GM21423 (cell line): ENCODE data around the gene GSTM4.
"Not testable (repeated sequence)": the region's sequence is repeated elsewhere in the genome, so short reads cannot be mapped to it uniquely, and the experiment has no call there.

ENCODE experiments used
- ATAC-seq: cut with Tn5 transposase; IDR thresholded peaks from one replicate; pipeline ENCODE4 v1.9.1; 2021; ENCODE audit warnings: mild to moderate bottlenecking, moderate library complexity; ENCODE audit not compliant: unreplicated experiment

Gene GSTM4

DNA sequence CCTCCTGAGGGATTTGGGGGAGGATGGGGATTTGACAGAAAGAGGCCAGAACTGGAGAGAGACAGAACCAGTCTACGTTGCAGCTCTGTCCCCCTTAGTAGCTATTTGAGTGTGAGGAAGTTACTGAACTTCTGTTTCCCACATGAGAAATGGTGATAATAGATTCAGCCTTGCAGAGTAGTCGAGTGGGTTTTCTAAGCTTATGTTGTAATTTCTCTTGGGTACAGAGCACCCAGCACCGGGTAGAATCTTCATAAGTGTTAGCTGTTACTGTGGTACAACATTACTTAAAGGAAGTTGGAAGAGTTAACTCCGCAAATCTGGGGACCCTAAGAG is 4.8 kb downstream of the GSTM4 start:
- ATAC-seq: not testable (repeated sequence)

DNA sequence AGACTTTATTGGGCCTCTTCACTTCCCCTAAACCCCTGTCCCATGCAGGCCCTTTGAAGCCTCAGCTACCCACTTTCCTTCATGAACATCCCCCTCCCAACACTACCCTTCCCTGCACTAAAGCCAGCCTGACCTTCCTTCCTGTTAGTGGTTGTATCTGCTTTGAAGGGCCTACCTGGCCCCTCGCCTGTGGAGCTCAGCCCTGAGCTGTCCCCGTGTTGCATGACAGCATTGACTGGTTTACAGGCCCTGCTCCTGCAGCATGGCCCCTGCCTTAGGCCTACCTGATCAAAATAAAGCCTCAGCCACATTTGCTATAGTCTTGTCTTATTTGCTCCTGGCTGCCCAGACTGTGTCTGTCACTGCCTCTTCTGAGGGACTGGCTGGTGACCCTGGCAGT is 5.5 kb downstream of the GSTM4 start:
- no peak for ATAC-seq

DNA sequence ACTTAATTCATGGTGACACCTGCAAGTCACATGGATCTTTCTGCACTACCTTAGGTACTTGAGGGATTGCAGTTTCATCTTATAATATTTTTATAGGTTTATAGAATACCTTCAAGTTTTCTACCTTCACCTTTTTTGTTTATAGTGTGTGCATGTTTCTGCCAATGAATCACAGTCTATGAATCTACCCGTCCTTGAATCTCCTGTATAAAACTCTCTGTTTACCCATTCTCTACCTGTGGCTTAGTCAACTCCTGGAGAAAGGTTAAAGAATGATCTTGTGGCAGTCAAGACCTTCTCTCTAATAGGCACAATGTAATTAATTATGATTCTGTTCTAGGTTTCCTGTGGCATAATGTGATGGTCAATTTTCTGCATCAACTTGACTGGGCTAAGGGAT is 8.8 kb downstream of the GSTM4 start:
- ATAC-seq: no peak

DNA sequence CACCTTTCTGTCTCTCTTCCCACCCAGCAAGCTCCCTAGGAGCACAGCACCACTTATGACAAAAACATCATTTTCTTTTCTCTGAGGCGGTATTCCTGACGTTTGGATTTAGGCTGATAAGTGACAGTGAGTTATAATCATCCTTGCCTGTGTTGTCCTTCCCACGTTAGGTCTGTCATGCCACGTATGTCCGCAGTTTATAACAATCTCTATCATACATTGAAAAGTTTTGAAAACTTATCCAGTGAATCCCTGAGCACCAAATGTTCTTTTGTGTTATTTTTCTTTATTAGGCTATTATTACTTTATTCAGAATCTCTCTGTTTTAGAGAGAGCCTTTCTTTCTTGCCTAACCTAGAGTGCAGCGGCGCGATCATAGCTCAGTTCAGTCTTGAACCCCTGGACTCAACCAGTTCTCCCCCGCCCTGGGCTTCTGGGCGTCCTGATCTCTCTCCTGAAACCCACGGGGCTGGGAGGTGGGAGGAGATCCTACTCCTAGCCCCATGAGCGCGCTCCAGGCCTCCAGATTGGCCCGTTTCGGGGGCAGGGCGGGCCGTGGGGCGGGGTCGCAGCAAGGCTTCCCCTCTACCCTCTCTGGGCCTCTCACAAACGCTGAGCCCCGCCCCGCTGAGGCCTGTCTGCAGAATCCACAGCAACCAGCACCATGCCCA is 11.7 kb downstream of the GSTM4 start, which contains the start of gene GSTM2:
GSTM2 (plus strand) TSS at position 606 of the 671 bp plus-strand sequence; CDS start at position 665, 59 bp downstream.
- peak; percentile 88 for ATAC-seq

DNA sequence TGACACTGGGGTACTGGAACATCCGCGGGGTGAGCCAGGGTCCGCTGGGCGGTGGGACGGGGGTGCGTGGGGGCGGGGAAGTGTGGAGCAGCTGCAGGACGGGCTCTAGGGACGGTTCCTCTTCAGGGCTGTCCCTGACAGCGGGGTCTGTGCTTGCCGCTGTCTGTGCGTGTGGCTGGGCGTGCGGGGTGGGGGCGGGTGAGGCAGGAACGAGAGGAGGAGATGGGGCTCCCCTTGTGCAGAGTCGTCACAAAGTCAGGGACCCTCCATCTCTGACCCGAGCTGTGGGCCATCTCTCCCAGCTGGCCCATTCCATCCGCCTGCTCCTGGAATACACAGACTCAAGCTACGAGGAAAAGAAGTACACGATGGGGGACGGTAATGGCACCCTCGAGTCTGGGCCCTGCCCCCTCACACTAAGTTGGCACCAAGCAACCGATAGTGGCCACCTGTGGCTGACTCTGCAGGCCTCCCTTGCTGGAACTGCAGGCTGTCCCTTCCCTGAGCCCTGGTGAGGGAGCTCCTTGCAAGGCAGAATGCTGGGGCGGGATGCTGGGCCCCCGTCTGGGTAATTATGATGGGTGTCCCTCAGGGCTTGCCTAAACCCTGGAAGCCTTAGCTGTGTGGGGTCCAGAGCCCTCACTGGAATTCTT is 12.3 kb downstream of the GSTM4 start:
- no peak for ATAC-seq

DNA sequence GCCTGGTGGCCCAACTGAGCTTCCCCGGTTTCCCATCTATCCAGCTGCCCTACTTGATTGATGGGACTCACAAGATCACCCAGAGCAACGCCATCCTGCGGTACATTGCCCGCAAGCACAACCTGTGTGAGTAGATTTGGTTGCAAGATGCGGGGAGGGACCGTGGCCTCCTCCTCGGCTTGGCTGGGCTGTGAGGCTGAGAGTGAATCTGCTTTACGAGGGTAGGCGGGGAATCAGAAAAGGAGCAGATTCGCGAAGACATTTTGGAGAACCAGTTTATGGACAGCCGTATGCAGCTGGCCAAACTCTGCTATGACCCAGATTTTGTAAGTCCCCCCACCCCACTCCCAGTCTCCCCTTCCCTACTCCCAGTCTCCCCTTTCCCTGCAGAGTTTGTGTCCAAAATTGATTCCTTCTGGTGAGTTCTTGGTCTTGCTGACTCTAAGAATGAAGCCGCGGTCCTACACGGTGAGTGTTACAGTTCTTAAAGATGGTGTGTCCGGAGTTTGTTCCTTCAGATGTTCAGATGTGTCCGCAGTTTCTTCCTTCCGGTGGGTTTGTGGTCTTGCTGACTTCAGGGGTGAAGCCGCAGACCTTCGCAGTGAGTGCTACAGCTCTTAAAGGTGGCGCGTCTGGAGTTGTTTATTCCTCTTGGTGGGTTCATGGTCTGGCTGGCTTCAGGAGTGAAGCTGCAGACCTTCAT is 13.5 kb downstream of the GSTM4 start:
- ATAC-seq: no peak

DNA sequence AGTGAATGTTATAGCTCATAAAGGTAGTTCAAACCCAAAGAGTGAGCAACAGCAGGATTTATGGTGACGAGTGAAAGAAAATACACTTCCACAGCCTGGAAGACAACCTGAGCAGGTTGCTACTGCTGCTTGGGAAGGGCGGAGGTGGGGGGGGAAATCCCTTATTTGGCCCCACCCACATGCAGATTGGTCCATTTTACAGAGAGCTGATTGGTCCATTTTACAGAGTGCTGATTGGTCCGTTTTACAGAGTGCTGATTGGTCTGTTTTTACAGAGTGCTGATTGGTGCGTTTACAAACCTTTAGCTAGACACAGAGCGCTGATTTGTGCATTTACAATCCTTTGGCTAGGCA is 14.0 kb downstream of the GSTM4 start:
- not testable (repeated sequence) for ATAC-seq

DNA sequence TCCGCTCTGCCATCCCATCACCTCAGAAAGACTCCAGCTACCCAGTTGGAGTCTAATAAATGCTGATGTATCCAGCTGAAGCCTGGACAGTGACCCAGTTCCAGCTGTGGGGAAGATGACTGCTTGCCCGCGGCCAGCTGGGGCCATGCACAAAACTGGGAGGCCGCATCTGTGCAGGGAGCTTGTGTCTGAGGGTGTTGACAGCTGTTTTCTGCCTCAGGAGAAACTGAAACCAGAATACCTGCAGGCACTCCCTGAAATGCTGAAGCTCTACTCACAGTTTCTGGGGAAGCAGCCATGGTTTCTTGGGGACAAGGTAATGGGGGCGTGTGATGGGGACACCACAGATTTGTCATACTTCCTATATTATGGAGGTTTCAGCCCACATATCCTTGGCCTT is 15.2 kb downstream of the GSTM4 start:
- no peak for ATAC-seq

DNA sequence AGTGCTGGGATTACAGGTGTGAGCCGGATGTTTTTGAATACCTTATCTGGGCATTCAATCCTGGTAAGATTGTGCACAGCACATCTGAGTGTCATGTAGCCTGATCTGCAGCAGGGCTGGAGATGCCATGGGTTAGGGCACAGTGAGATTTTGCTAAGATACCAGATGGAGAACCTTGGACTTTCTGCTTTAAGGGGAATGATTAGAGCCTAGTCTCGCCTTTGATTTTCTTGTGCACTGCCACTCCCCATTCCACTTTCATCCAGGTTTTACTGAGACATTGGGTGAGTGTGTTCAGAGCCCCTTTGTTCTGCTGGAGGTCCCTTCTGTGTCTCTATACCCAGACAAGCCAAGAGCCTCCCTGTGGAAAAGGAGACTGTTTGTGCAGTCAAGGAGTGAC is 18.0 kb downstream of the GSTM4 start:
- ATAC-seq: not testable (repeated sequence)

DNA sequence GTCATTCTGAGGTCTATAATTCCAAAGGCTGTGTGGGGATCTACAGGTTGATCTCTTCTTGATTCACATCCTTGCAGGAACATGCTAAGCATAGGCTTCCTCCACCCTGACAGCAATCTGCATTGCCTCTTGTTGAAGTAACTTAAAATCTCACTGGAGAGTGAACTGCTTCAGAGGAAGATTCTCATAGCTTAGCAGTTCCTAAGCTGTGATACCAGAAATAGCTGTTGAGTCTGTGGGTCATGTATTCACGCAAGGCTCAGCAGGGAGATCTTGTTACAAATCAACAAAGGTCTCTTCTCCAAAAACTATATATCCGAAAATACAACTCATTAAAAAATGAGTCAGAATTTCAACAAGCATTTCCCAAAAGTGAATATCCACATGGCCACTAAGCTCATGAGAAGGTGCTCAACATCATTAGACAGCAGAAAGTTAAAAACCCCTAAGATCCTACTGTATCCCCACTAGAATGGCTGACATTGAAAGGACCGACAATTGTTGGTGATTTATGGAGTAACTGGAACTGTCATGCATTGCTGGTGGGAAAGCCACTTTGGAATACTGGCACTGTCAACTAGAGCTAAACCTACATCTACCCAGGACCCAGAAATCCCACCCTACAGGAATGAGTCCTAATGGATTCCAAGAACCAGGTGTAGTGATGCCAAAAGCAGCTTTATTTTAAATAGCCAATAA is 20.9 kb downstream of the GSTM4 start:
- not testable (repeated sequence) for ATAC-seq

DNA sequence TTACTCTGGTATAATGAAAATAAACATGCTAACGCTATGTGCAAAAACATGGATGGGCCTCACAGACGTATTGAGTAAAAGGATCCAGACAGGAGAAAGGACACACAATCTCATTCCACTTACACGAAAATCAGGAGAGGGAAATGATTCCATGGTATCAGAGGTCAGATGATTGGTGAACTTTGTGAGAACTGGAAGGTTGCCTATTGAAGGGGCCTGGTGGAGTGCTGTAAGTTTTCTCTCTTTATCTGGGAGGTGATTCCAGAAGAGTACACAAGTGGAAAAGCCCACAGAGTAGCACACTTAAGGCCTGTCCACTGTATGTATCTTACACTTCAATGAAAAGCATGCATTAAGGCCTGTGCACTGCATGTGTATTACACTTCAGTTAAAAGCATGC is 21.6 kb downstream of the GSTM4 start:
- ATAC-seq: no peak

DNA sequence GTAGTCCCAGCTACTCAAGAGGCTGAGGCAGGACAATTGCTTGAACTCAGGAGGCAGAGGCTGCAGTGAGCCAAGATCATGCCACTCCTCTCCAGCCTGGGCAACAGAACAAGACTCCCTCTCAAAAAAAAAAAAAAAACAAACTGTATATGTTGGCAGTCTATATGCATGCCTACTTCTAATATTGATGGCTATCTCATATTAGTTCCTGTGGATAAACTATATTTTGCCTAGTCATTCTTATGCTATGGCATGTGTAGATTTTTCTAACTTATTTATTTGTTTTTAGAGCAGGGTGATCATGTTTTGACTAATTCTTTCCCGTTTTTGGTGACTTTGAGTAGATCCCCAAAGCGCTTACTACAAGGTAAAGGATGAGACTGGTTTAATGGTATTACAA is 22.7 kb downstream of the GSTM4 start:
- ATAC-seq: not testable (repeated sequence)

DNA sequence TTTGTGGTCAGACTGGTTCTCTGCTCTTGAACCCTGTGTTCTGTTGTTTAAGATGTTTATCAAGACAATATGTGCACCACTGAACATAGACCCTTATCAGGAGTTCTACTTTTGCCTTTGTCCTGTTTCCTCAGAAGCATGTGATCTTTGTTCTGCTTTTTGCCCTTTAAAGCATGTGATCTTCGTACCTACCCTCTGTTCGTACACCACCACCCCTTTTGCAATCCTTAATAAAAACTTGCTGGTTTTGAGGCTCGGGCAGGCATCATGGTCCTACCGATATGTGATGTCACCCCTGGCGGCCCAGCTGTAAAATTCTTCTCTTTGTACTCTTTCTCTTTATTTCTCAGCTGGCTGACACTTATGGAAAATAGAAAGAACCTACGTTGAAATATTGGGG is 28.9 kb downstream of the GSTM4 start:
- ATAC-seq: not testable (repeated sequence)

DNA sequence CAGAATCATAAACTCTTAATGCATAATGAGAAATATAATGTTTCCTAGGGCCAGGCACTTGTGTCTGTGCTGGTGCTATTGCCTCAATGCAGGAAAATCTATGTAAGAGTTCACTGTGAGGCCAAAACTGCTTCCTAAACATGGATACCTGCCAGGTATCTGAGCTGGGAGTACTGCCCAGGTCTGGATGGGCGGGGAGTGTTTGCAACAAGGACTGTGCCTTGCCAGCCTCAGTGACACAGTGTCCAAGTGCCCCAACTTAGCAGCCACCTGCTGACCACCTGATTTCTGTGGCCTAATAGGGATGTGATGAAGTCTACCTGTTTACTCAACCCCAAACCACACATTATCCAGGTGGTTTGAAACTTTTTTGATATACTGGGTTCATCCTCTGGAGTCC is 29.5 kb downstream of the GSTM4 start:
- not testable (repeated sequence) for ATAC-seq

DNA sequence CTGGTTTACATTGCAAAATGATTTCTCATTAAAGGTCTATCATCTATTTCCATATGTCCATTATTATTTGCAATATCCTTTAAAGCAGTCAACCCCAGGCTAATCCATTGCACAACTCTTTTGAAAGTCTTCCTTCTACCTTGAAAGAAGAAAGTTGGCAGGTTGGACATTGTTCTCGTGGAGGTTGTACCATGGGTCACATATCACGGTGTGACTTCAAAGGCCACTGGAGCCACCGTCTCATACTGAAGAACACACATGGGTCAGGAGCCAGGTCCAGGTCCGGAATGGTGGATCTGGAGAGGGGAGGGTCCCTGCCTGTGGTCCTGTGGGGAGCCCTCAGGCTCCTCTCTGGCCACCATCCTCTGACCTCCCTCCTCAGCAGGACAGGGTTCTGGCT is 30.0 kb downstream of the GSTM4 start:
- ATAC-seq: not testable (repeated sequence)

DNA sequence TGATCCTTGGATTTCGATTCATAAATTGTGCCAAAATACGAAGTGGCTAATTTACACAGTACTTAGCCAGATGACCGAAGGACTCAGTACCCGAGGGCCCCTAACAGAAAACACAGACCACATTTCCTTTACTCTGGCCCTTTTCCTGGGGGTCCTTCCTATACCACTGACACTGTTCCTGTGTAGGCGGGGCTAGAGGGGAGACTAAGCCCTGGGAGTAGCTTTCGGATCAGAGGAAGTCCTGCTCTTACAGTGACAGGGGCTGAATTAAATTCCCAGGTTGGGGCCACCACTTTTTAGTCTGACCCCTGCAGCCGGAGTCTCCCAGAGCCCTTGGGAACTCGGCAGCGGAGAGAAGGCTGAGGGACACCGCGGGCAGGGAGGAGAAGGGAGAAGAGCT is 31.2 kb downstream of the GSTM4 start:
- not testable (repeated sequence) for ATAC-seq

DNA sequence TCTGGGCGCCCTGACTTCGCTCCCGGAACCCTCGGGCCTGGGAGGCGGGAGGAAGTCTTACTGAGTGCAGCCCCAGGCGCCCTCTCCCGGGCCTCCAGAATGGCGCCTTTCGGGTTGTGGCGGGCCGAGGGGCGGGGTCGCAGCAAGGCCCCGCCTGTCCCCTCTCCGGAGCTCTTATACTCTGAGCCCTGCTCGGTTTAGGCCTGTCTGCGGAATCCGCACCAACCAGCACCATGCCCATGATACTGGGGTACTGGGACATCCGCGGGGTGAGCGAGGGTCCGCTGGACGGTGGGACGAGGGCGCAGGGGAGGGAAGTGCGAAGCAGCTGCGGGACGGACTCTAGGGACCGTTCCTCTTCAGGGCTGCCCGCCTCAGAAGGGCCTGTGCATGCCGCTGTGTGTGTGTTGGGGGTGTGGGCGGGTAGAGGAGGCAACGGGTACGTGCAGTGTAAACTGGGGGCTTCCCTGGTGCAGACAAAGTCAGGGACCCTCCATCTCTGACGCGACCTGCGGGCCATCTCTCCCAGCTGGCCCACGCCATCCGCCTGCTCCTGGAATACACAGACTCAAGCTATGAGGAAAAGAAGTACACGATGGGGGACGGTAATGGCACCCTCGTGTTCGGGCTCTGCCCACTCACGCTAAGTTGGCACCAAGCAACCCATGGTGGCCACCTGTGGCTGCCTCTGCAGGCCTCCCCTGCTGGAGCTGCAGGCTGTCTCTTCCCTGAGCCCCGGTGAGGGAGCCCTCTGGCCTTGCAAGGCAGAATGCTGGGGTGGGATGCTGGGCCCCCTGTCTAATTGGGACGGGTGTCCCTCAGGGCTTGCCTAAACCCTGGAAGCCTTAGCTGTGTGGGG is 32.0 kb downstream of the GSTM4 start, which contains the start of gene GSTM1:
GSTM1 (plus strand) TSS at position 177 of the 859 bp plus-strand sequence; CDS start at position 234, 57 bp downstream.
- ATAC-seq: peak; percentile 96

DNA sequence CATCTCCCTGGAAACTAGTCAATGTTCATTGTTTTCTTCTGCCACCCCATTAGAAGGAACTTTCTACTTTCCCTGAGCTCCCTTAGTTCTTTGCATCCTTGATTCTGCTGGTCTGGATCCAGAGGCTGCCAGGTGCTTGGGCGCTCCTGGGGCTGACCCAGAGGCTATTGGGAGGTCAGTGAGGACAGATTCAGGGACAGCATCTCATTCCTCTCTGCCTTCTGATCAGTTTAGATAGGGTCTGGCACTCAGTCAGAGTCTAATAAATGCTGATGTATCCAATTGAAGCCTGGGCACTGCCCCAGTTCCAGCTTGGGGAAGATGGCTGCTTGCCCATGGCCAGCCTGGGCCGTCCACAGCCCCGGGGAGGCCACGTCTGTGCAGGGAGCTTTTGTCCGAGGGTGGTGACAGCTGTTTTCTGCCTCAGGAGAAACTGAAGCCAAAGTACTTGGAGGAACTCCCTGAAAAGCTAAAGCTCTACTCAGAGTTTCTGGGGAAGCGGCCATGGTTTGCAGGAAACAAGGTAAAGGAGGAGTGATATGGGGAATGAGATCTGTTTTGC is 34.0 kb downstream of the GSTM4 start:
- no peak for ATAC-seq

DNA sequence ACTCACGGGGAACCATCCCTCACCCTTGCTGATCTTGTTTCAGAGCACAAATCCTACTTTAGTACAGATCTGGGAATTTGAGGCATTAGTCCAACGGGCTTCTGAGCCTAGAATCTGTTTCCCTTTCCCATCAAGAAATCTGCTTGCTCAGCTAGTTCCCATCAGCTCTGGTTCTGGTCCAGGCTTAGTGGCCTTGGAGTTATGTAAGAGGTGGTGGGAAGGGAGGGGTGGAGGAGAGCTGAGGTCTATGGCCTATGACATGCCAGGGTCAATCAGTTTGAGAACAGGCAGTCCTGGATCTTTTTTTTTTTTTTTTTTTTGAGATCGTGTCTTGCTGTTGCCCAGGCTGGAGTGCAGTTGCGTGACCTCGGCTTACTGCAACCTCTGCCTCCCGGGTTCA is 35.9 kb downstream of the GSTM4 start:
- ATAC-seq: no peak

DNA sequence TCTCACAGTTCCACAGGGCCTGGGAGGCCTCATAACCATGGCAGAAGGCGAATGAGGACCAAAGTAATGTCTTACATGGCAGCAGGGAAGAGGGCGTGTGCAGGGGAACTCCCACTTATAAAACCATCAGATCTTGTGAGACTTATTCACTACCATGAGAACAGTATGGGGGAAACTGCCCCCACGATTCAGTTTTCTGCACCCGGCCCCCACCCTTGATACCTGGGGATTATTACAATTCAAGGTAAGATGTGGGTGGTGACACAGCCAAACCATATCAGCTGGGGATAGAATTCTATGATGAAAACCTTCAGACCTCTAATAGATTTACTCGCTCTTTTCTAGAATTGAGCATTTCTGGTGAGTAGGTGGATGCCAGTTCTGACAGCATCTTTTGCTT is 38.5 kb downstream of the GSTM4 start:
- not testable (repeated sequence) for ATAC-seq
